Measurements from ENCODE around the gene DCUN1D3. TPM values are rescaled to one million over a fixed set of nuclear protein-coding genes. Genes with fewer than 3 reads are reported as not detected.

The DCUN1D3 gene
- total RNA-seq, 1 experiment from 2014 or later = 16.1 TPM

DNA sequence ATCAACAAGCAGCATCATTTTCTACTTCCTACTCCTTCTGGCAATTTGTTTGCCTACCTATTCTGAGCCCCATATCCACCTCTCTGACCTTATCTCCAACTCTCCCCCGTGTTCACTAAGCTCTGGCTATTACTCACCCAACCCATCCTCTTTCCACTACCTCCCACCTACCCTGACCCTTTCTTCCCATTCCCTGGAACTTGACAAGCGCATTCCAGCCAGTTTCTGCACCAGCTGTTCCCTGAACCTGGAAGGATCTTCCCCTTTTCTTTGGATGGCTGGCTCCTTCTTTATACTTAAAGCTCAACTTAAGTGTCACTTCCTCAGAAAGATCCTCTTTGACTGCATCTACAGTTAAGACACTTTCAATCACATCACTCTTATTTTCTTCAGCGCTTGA lies 2.2 kb downstream of the DCUN1D3 start:
- Histone ChIP-seq H2BK120ac (ENCODE audit: low read depth, low read length, poor library complexity, severe bottlenecking) (no peak overlapping the region), H3K23ac (ENCODE audit: insufficient read length, low read depth, low read length) (no peak overlapping the region), H2BK12ac (ENCODE audit: insufficient read length, low read depth, low read length) (no peak overlapping the region), H3K9me3 (ENCODE audit: control insufficient read depth, low read depth, low read length) (no peaks in the 10 kb centered on the region), H3K4me1 (ENCODE audit: insufficient read depth, low read length) (no peaks in the 10 kb centered on the region), H3K23me2 (ENCODE audit: insufficient read length, low read depth, low read length, poor library complexity, severe bottlenecking) (peaks cover 14% of the 10 kb centered on the region), H3K27me3 (ENCODE audit: insufficient read depth, low read length) (no peaks in the 10 kb centered on the region), H2BK20ac (ENCODE audit: low read depth, low read length, poor library complexity, severe bottlenecking) (no peak overlapping the region), H2BK5ac (ENCODE audit: insufficient read length, low read length) (no peak overlapping the region), H3K27ac (ENCODE audit: insufficient read length, low read depth, low read length) (no peak overlapping the region), H3K18ac (ENCODE audit: insufficient read length, low read depth, low read length) (no peak overlapping the region), H4K20me1 (ENCODE audit: control insufficient read depth, insufficient read depth, insufficient read length) (no peaks in the 10 kb centered on the region), H2AK5ac (ENCODE audit: insufficient read length, low read length) (no peak overlapping the region), H3K9ac (ENCODE audit: extremely low read depth, insufficient read length, low read length) (no peak overlapping the region), H3K79me1 (ENCODE audit: insufficient read depth, low read depth, low read length, poor library complexity, severe bottlenecking) (peaks cover 5% of the 10 kb centered on the region), H3K4ac (ENCODE audit: low read depth, low read length) (no peak overlapping the region), H2BK15ac (ENCODE audit: low read depth, low read length) (no peak overlapping the region), H4K91ac (ENCODE audit: insufficient read length, low read depth, low read length) (no peak overlapping the region), H3K4me2 (ENCODE audit: insufficient read depth, insufficient read length, low read length) (no peak overlapping the region), H3K79me2 (ENCODE audit: insufficient read depth, low read length) (peaks cover 17% of the 10 kb centered on the region; the same call in 1 of the 2 replicates), H3K14ac (ENCODE audit: insufficient read depth, low read length) (no peak overlapping the region), H3K56ac (ENCODE audit: insufficient read length, low read depth, low read length) (no peak overlapping the region), H4K5ac (ENCODE audit: insufficient read length, low read depth, low read length) (no peak overlapping the region), H3T11ph (ENCODE audit: low read length) (no peak overlapping the region), H4K8ac (replicated peaks; ENCODE audit: insufficient read length, low read depth, low read length) (no peak overlapping the region), H2AFZ (ENCODE audit: low read length) (no peak overlapping the region)
- Mint-ChIP-seq H3K27me3 (ENCODE audit: low read depth) (no peaks in the 10 kb centered on the region), H3K4me3 (peak overlapping the region in 1 of 2 experiments; percentile 17; a peak in 1 of 5 replicates), H3K4me1 (peaks cover 32 to 36% of the 10 kb centered on the region in 2 experiments), H3K36me3 (ENCODE audit: insufficient read depth in 1 of 3, low read depth in 3 of 3) (peaks cover 7 to 27% (median 14%) of the 10 kb centered on the region in 3 experiments), H3K27ac (no peak overlapping the region), H3K9me3 (no peaks in the 10 kb centered on the region; a peak in 1 of 5 replicates)
- TF ChIP-seq, protein P1, sequence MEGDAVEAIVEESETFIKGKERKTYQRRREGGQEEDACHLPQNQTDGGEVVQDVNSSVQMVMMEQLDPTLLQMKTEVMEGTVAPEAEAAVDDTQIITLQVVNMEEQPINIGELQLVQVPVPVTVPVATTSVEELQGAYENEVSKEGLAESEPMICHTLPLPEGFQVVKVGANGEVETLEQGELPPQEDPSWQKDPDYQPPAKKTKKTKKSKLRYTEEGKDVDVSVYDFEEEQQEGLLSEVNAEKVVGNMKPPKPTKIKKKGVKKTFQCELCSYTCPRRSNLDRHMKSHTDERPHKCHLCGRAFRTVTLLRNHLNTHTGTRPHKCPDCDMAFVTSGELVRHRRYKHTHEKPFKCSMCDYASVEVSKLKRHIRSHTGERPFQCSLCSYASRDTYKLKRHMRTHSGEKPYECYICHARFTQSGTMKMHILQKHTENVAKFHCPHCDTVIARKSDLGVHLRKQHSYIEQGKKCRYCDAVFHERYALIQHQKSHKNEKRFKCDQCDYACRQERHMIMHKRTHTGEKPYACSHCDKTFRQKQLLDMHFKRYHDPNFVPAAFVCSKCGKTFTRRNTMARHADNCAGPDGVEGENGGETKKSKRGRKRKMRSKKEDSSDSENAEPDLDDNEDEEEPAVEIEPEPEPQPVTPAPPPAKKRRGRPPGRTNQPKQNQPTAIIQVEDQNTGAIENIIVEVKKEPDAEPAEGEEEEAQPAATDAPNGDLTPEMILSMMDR (conservative IDR thresholded peaks at IDR 0.05) = no peak
- WGBS (ENCODE audit: extremely low coverage, insufficient read length, low lambda C conversion rate) = no CpG with 5 or more reads among the region's 3 CpGs
- DNase-seq = no peak
